PC-9 (cell line): ENCODE results near the gene DIRAS3.

Experiments used
- EZH2 ChIP-seq: fragments of 200-600 bp; sonication (generic); IDR thresholded peaks from 2 replicates; pipeline ENCODE4 v1.8.0; 2017; ENCODE audit warnings: antibody characterized with exemption, low read depth
- TF ChIP-seq, protein P1 (sequence below): fragments of 200-600 bp; sonication (generic); conservative IDR thresholded peaks from 2 replicates; pipeline ENCODE4 v1.6.1; 2017; ENCODE audit warnings: mixed run types, antibody characterized with exemption, mild to moderate bottlenecking, moderate library complexity

GRCh38 chr1:68065766-68066165 lies 15.3 kb upstream of the DIRAS3 start:
- TF ChIP-seq, protein P1, sequence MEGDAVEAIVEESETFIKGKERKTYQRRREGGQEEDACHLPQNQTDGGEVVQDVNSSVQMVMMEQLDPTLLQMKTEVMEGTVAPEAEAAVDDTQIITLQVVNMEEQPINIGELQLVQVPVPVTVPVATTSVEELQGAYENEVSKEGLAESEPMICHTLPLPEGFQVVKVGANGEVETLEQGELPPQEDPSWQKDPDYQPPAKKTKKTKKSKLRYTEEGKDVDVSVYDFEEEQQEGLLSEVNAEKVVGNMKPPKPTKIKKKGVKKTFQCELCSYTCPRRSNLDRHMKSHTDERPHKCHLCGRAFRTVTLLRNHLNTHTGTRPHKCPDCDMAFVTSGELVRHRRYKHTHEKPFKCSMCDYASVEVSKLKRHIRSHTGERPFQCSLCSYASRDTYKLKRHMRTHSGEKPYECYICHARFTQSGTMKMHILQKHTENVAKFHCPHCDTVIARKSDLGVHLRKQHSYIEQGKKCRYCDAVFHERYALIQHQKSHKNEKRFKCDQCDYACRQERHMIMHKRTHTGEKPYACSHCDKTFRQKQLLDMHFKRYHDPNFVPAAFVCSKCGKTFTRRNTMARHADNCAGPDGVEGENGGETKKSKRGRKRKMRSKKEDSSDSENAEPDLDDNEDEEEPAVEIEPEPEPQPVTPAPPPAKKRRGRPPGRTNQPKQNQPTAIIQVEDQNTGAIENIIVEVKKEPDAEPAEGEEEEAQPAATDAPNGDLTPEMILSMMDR, result no peak
- no peak for TF ChIP-seq EZH2
